Osteoblast (primary cell): Measurements from ENCODE around the gene FAM98A. TPM values are rescaled to one million over a fixed set of nuclear protein-coding genes. Genes with fewer than 3 reads are reported as not detected.

Experiments used
- DNase-seq: peaks from one replicate; pipeline ENCODE4 v3.0.0; 2011; ENCODE audit warnings: low spot score, mixed read lengths; ENCODE audit not compliant: insufficient read length; ENCODE audit errors: missing footprints
- H2AFZ ChIP-seq: 2 replicates; pipeline ENCODE4 v1.6.0; 2011; ENCODE audit warnings: mild to moderate bottlenecking, low read length
- H3K27ac ChIP-seq: 2 replicates; pipeline ENCODE4 v1.5.1; 2011; ENCODE audit warnings: mild to moderate bottlenecking, low read depth, low read length, moderate library complexity
- H3K27me3 ChIP-seq: 2 replicates; pipeline ENCODE4 v1.6.0; 2012; ENCODE audit warnings: mild to moderate bottlenecking, control low read depth, inconsistent platforms, low read length, moderate library complexity; ENCODE audit not compliant: insufficient read depth
- H3K36me3 ChIP-seq: 2 replicates; pipeline ENCODE4 v1.5.1; 2011; ENCODE audit warnings: mild to moderate bottlenecking, low read length, control low read depth, moderate library complexity; ENCODE audit not compliant: insufficient read depth
- H3K4me1 ChIP-seq: 2 replicates; pipeline ENCODE4 v1.5.1; 2011; ENCODE audit warnings: mild to moderate bottlenecking, low read length, control low read depth, moderate library complexity; ENCODE audit not compliant: insufficient read depth
- H3K4me2 ChIP-seq: 2 replicates; pipeline ENCODE4 v1.6.0; 2011; ENCODE audit warnings: mild to moderate bottlenecking, low read length; ENCODE audit not compliant: insufficient read depth
- H3K4me3 ChIP-seq: fragments of 200-600 bp; sonication (generic); 3 replicates; pipeline ENCODE4 v1.5.1; 2012; ENCODE audit warnings: mild to moderate bottlenecking, low read length, inconsistent platforms; ENCODE audit not compliant: insufficient read depth
- H3K79me2 ChIP-seq: 2 replicates; pipeline ENCODE4 v1.6.0; 2012; ENCODE audit warnings: mild to moderate bottlenecking, low read length, control low read depth, inconsistent platforms; ENCODE audit not compliant: insufficient read depth
- H3K9me3 ChIP-seq: 2 replicates; pipeline ENCODE4 v1.5.1; 2011; ENCODE audit warnings: low read depth, low read length, control low read depth
- H4K20me1 ChIP-seq: 2 replicates; pipeline ENCODE4 v1.6.0; 2012; ENCODE audit warnings: mild to moderate bottlenecking, low read length, control low read depth; ENCODE audit not compliant: insufficient read depth
- total RNA-seq: library from RNA; depleted of rRNA; stranded (reverse); fragments of >200 nt; gene quantifications from 2 replicates; pipeline ENCODE4 v1.2.3, GENCODE V29; 2012
- TF ChIP-seq, protein P1 (sequence below): IDR thresholded peaks from 2 replicates; pipeline ENCODE4 v1.5.1; 2011; ENCODE audit warnings: mild to moderate bottlenecking, low read depth, low read length, moderate library complexity; ENCODE audit errors: extremely low read depth

The FAM98A gene
- total RNA-seq, 1 donor, result 22.8 TPM

DNA sequence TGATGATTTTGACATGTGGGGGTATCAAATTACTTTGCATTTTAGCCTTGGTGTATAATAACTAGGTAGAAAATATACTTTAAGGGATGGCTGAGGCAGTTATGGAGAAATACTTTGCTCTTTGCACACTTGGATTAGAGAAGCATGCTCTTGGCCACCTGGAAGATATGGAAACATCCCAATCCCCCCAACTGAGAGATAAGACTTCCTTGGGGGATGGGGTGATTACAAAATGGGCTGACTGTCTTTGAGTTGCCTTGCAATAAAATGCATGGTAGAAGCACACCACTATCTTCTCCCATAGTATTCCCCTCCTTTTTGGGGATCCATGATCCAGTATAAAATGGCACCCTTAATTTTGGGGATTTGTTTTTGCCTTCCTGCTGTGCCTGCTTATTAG is 15.1 kb upstream of the FAM98A start:
- H3K27ac ChIP-seq, result no peak overlapping the region
- no peak for DNase-seq
- TF ChIP-seq, protein P1, sequence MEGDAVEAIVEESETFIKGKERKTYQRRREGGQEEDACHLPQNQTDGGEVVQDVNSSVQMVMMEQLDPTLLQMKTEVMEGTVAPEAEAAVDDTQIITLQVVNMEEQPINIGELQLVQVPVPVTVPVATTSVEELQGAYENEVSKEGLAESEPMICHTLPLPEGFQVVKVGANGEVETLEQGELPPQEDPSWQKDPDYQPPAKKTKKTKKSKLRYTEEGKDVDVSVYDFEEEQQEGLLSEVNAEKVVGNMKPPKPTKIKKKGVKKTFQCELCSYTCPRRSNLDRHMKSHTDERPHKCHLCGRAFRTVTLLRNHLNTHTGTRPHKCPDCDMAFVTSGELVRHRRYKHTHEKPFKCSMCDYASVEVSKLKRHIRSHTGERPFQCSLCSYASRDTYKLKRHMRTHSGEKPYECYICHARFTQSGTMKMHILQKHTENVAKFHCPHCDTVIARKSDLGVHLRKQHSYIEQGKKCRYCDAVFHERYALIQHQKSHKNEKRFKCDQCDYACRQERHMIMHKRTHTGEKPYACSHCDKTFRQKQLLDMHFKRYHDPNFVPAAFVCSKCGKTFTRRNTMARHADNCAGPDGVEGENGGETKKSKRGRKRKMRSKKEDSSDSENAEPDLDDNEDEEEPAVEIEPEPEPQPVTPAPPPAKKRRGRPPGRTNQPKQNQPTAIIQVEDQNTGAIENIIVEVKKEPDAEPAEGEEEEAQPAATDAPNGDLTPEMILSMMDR, result no peak
- no peak overlapping the region for H3K4me2 ChIP-seq
- no peak overlapping the region for H3K4me3 ChIP-seq
- no peaks in the 10 kb centered on the region for H3K79me2 ChIP-seq
- no peaks in the 10 kb centered on the region for H3K36me3 ChIP-seq
- H3K9me3 ChIP-seq, result no peaks in the 10 kb centered on the region
- H4K20me1 ChIP-seq, result no peaks in the 10 kb centered on the region
- H3K4me1 ChIP-seq, result no peaks in the 10 kb centered on the region
- no peaks in the 10 kb centered on the region for H3K27me3 ChIP-seq
- H2AFZ ChIP-seq, result no peak overlapping the region

DNA sequence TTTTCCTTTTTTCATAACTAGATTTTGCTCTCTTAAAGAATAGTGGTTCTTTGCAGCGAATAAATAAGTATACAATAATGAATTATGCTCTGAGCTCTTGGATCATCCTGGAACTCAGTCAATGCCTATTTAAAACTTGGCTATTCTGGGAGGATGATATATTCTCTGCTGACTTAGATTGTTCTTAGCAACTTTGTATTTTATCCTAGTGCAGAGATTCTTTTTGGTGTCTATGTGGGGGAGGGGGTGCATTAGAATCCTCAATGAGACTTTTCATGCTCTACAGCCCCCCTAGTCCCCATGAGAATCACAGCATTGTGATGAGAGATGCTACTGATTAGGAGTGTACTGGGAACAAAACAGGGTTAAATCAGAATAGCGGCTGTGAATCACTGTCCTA is 8.8 kb upstream of the FAM98A start:
- no peak overlapping the region for H3K27ac ChIP-seq
- no peak overlapping the region for H3K4me3 ChIP-seq
- H3K36me3 ChIP-seq, result no peaks in the 10 kb centered on the region
- TF ChIP-seq, protein P1, result no peak
- no peak for DNase-seq
- no peaks in the 10 kb centered on the region for H3K4me1 ChIP-seq
- H3K27me3 ChIP-seq, result no peaks in the 10 kb centered on the region
- no peaks in the 10 kb centered on the region for H4K20me1 ChIP-seq
- no peaks in the 10 kb centered on the region for H3K9me3 ChIP-seq
- no peak overlapping the region for H2AFZ ChIP-seq
- no peak overlapping the region for H3K4me2 ChIP-seq
- no peaks in the 10 kb centered on the region for H3K79me2 ChIP-seq

DNA sequence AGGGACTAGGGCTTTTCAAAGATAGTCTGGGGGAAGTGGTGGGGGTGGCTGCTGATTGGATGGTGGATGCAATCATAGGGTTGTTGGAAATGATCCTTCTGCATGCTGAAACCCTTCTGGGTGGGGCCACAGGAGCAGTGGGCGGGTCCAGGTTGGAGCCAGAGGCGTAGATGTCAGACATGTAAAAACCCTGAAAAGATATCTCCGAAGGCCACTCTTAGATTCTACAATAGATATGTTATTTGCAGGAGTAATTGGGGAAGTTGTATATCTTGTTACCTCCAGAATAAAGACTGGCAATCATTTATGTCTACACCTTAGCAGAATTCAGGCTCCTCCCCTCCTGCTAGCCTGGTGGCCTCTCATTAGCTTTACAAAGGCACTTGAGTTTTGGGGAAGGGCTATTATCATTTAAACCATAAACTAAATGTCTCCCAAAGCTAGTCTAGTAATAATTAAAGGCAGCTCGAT is 8.2 kb upstream of the FAM98A start:
- Histone ChIP-seq H3K79me2 (no peaks in the 10 kb centered on the region), H3K27ac (no peak overlapping the region), H3K4me1 (peaks cover 4% of the 10 kb centered on the region), H2AFZ (no peak overlapping the region), H3K9me3 (no peaks in the 10 kb centered on the region), H3K4me3 (no peak overlapping the region), H3K27me3 (no peaks in the 10 kb centered on the region), H4K20me1 (no peaks in the 10 kb centered on the region), H3K36me3 (no peaks in the 10 kb centered on the region), H3K4me2 (no peak overlapping the region)
- TF ChIP-seq, protein P1, result no peak
- DNase-seq, result no peak

DNA sequence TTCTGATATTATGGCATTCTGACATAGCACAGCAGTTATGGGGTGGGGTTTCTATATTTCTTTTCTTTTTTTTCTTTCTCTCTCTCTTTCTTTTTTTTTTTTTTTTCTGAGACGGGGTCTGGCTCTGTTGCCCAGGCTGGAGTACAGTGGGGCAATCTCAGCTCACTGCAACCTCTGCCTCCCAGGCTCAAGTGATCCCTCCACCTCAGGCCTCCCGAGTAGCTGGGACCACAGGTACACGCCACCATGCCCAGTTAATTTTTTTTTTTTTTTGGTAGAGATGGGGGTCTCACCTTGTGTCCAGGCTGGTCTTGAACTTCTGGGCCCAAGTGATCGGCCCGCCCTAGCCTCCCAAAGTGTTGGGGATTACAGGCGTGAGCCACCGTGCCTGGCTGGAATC is 7.5 kb upstream of the FAM98A start:
- Histone ChIP-seq H3K79me2 (no peaks in the 10 kb centered on the region), H3K27ac (no peak overlapping the region), H3K4me3 (no peak overlapping the region), H4K20me1 (no peaks in the 10 kb centered on the region), H3K9me3 (no peaks in the 10 kb centered on the region), H3K27me3 (no peaks in the 10 kb centered on the region), H3K36me3 (no peaks in the 10 kb centered on the region), H3K4me1 (peaks cover 4% of the 10 kb centered on the region), H2AFZ (no peak overlapping the region), H3K4me2 (no peak overlapping the region)
- TF ChIP-seq, protein P1, result no peak
- no peak for DNase-seq
